Osteocyte (in vitro differentiated cells): Measurements from ENCODE around the gene TRAF3. TPM values are rescaled to one million over a fixed set of nuclear protein-coding genes. Genes with fewer than 3 reads are reported as not detected.

Experiments
- DNase-seq: peaks from one replicate; pipeline ENCODE4 v3.0.0; 2021; ENCODE audit warnings: mixed read lengths; ENCODE audit not compliant: unreplicated experiment; ENCODE audit errors: extremely low spot score
- H3K27ac Mint-ChIP-seq: one replicate; pipeline ENCODE4 v1.8.0; 2021; ENCODE audit warnings: mild to moderate bottlenecking, mixed read lengths; ENCODE audit not compliant: unreplicated experiment
- H3K27me3 Mint-ChIP-seq: one replicate; pipeline ENCODE4 v1.8.0; 2021; ENCODE audit warnings: mixed read lengths; ENCODE audit not compliant: unreplicated experiment
- H3K36me3 Mint-ChIP-seq: one replicate; pipeline ENCODE4 v1.8.0; 2021; ENCODE audit warnings: mixed read lengths; ENCODE audit not compliant: unreplicated experiment
- H3K4me1 Mint-ChIP-seq: one replicate; pipeline ENCODE4 v1.8.0; 2021; ENCODE audit warnings: mixed read lengths; ENCODE audit not compliant: unreplicated experiment
- H3K4me3 Mint-ChIP-seq: one replicate; pipeline ENCODE4 v1.8.0; 2021; ENCODE audit warnings: mild to moderate bottlenecking, moderate library complexity, mixed read lengths; ENCODE audit not compliant: unreplicated experiment
- H3K9me3 Mint-ChIP-seq: one replicate; pipeline ENCODE4 v1.8.0; 2021; ENCODE audit warnings: mixed read lengths; ENCODE audit not compliant: unreplicated experiment
- CTCF ChIP-seq: fragments of 200-600 bp; sonication (generic); IDR thresholded peaks from 2 replicates; pipeline ENCODE4 v1.5.0; 2021; ENCODE audit warnings: antibody characterized with exemption, mild to moderate bottlenecking, moderate library complexity
- total RNA-seq: library from RNA; stranded (reverse); gene quantifications from 2 replicates; pipeline ENCODE4 v1.2.1, GENCODE V29; 2021

The TRAF3 gene
- total RNA-seq, 1 donor from 2014 or later: 15.9 TPM

DNA sequence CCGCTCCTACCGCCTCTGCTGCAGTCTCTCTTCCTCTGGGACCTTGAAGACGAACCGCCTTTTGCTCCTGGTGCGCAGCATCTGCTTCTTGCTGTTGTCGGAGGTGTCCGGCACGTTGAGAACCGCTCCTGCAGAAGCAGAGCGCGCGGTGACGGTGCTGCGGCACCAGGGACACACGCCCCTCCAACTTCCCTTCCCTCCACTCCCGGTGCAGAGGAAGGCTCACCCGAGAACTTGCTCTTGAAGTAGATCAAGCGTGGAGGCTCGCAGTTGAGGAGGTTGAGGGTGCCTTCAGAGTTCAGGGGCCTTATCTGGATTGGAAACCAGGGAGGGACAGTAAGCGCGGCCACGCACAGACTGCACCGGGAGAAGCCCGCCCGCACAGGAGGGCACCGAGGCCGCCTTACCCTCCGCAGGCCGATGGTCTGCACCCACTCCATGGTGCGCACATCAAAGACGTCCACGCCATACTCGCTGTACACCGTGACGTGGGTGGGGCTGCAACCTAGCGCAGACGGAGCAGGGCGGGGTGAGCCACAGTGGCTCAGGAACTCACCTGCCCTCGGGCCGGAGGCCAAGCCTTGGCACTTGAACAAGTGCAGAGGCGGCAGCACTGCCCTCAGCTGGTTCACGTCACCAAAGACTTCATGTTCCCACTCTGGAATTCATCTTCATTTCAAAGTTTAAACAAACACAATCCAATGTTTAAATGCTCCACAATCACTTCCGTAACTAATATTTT, 162.7 kb downstream of the TRAF3 start:
- Mint-ChIP-seq H3K27me3 (no peaks in the 10 kb centered on the region), H3K9me3 (no peaks in the 10 kb centered on the region), H3K4me1 (no peaks in the 10 kb centered on the region), H3K36me3 (peaks cover 49% of the 10 kb centered on the region), H3K27ac (no peak overlapping the region), H3K4me3 (no peak overlapping the region)
- no peak for TF ChIP-seq CTCF
- DNase-seq: no peak

GRCh38 chr14:102940729-102941362, 163.6 kb downstream of the TRAF3 start:
- Mint-ChIP-seq H3K4me1 (no peaks in the 10 kb centered on the region), H3K27ac (no peak overlapping the region), H3K4me3 (no peak overlapping the region), H3K27me3 (no peaks in the 10 kb centered on the region), H3K9me3 (no peaks in the 10 kb centered on the region), H3K36me3 (peaks cover 53% of the 10 kb centered on the region)
- no peak for DNase-seq
- no peak for TF ChIP-seq CTCF

DNA sequence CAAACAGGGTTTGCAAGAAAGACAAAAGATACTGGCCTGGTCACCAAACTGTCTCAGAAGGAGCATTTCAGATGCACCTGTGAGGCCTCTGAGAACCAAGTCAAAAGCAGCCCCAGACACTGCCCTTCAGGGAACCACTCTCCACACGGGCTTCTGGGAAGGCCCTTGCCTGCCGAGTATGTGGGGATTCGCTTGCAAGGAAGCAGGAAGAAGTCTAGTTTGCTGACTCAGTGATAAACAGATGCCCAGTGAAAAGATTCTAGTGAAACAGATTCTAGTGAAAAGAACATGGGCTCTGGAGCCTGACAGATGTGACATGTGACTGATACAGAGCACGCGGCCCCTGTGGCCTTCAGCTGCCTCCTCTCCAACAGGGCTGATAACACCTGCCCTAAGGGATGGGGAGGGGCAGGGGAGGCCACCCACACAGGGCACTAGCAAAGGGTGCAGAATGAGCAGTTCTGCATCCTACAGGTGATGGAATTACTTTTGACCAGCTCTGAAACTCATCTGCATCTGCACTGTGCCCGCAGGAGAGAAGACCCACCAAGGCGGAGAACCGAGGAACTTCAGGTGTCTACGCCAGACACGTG, 164.3 kb downstream of the TRAF3 start:
- Mint-ChIP-seq H3K27me3 (no peaks in the 10 kb centered on the region), H3K4me1 (no peaks in the 10 kb centered on the region), H3K9me3 (no peaks in the 10 kb centered on the region), H3K4me3 (no peak overlapping the region), H3K27ac (no peak overlapping the region), H3K36me3 (peaks cover 49% of the 10 kb centered on the region)
- no peak for DNase-seq
- no peak for TF ChIP-seq CTCF

DNA sequence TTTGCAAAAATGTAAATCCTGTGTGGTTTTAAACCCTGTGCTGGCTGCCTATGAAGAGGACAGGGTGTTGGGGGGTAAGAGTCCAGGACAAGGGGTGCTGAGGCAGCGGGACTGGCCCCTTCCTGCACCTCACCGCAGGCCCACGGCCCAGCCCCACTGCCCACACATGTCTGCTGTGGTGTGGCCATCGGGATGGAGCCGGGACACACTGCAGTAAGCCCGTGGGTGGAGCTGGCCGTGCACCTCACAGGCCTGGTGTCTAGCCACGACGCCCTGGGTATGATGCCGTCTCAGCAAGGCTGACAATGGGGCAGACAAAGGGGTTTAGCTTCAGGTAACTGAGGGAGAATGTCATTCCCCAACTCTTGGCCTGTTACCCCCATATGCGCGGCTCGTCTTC, 164.8 kb downstream of the TRAF3 start:
- TF ChIP-seq CTCF: no peak
- no peak for DNase-seq
- Mint-ChIP-seq H3K4me3 (no peak overlapping the region), H3K36me3 (peaks cover 49% of the 10 kb centered on the region), H3K9me3 (no peaks in the 10 kb centered on the region), H3K27me3 (no peaks in the 10 kb centered on the region), H3K4me1 (no peaks in the 10 kb centered on the region), H3K27ac (no peak overlapping the region)

- Mint-ChIP-seq H3K27me3 (no peaks in the 10 kb centered on the region), H3K4me3 (no peak overlapping the region), H3K27ac (no peak overlapping the region), H3K36me3 (peaks cover 47% of the 10 kb centered on the region), H3K4me1 (no peaks in the 10 kb centered on the region), H3K9me3 (no peaks in the 10 kb centered on the region)
- DNase-seq: no peak
- TF ChIP-seq CTCF: no peak
Observed at GRCh38 chr14:102943454-102943853, 166.2 kb downstream of the TRAF3 start.
